Muscle layer of colon (tissue), 2 donors: ENCODE results near the gene CHST4.
"Not testable (repeated sequence)": the region's sequence is repeated elsewhere in the genome, so short reads cannot be mapped to it uniquely, and the experiment has no call there.

Experiments used
- H3K27ac ChIP-seq: one replicate; pipeline ENCODE4 v1.7.0; 2013; ENCODE audit warnings: low read depth, mild to moderate bottlenecking, low read length, moderate library complexity
- H3K27me3 ChIP-seq, 2 donors: one replicate each; pipeline ENCODE4 v1.7.0; 2013; ENCODE audit warnings: low read length in 2 of 2, mild to moderate bottlenecking in 2 of 2; ENCODE audit not compliant: insufficient read depth in 2 of 2, control insufficient read depth in 1 of 2
- H3K36me3 ChIP-seq: one replicate; pipeline ENCODE4 v1.7.0; 2013; ENCODE audit warnings: mild to moderate bottlenecking, low read length; ENCODE audit not compliant: insufficient read depth
- H3K4me1 ChIP-seq: one replicate; pipeline ENCODE4 v1.7.0; 2013; ENCODE audit warnings: mild to moderate bottlenecking, low read length; ENCODE audit not compliant: insufficient read depth
- H3K4me3 ChIP-seq, 2 donors: one replicate each; pipeline ENCODE4 v1.7.0; 2013; ENCODE audit warnings: low read length in 2 of 2, low read depth in 1 of 2, mild to moderate bottlenecking in 1 of 2, moderate library complexity in 1 of 2
- H3K9ac ChIP-seq: one replicate; pipeline ENCODE4 v1.7.0; 2013; ENCODE audit warnings: low read length
- H3K9me3 ChIP-seq: one replicate; pipeline ENCODE4 v1.7.0; 2013; ENCODE audit warnings: mild to moderate bottlenecking, low read length
- donor health status: abdominal sarcoma.
- donor health status: Adenocarcinoma of cecum.

CHST4 gene

DNA sequence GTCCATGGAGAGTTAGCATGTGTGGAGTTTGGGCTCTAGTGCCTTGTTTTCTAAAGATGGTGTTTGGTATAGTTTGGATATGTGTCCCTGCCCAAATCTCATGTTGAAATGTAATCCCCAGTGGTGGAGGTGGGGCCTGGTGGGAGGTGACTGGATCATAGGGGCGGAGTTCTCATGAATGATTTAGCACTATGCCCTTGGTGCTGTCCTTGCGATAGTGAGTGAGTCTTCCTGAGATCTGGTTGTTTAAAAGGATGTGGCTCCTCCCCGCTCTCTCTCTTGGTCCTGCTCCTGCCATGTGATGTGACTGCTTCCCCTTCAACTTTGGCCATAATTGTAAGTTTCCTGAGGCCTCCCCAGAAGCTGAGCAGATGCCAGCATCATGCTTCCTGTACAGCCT lies 28.2 kb upstream of the CHST4 start:
- Histone ChIP-seq H3K27me3 (no peaks in the 10 kb centered on the region), H3K27ac (no peak overlapping the region), H3K4me3 (no peak overlapping the region), H3K9me3 (no peaks in the 10 kb centered on the region), H3K36me3 (no peaks in the 10 kb centered on the region), H3K4me1 (no peaks in the 10 kb centered on the region), H3K9ac (no peak overlapping the region)

DNA sequence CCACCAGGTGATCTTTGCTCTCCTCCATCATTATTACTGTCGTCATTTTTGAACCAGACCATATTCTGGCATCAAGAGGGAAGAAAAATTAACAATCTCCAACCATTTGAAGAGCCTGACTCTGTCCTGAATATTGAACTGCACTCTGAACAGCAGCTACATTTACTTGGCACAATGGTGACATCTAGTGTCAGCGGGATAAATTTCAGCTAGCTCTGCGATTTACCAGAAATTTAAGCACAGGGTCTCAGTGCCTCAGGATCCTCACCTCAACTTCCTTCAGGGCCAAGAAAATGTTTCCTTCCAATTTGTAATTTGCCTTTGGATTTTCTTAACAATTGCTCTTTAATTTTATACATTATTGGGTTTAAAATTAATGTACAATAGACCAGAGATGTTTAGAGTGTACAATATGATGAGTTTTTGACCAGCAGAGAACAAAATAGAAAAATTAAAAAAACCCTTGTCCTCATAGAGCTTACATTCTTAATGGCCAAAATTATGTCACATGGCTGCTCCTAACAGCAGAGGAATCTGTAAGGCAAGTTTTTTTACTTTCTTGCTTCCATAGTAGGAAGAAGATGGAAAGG lies 26.4 kb upstream of the CHST4 start:
- Histone ChIP-seq H3K9me3 (no peaks in the 10 kb centered on the region), H3K36me3 (no peaks in the 10 kb centered on the region), H3K4me3 (no peak overlapping the region), H3K4me1 (no peaks in the 10 kb centered on the region), H3K27me3 (no peaks in the 10 kb centered on the region), H3K9ac (no peak overlapping the region), H3K27ac (no peak overlapping the region)

DNA sequence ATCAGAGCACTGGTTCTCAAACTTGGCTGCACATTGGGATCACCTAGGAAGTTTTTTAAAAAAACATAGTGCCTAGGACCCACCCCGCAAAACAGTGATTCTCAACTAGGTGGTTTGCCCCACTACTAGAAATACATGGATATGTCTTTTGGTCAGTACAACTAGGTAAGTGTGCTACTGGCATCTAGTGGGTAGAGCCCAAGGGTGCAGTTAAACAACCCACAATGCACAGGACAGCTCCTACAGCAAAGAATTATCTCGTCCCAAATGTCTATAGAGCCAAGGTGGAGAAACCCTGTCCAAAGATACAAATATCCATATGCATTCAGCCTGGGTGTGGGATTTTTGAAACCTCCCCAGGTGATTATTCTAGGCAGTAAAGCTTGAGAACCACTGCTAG lies 25.3 kb upstream of the CHST4 start:
- H3K9me3 ChIP-seq = no peaks in the 10 kb centered on the region
- no peak overlapping the region for H3K27ac ChIP-seq
- H3K36me3 ChIP-seq = no peaks in the 10 kb centered on the region
- no peaks in the 10 kb centered on the region for H3K27me3 ChIP-seq
- no peak overlapping the region for H3K4me3 ChIP-seq
- H3K4me1 ChIP-seq = no peaks in the 10 kb centered on the region
- no peak overlapping the region for H3K9ac ChIP-seq

DNA sequence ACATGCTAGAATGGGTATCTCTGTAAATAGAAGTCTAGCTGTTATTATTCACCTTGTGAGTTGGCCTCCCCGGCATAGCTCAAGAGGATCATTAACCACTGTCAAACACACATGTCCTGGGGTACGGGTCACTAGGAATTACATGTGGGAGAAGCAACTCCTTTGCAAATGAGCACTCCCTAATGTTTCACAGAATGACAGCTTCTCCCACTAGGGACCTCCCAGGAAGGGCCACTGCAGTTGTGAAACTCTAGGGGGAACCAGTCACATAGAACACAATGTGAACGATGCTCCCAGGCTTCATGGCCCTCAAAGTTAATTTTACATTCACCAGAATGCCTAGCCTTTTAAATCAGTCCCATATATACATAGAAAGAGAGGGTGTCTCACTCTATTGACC lies 24.7 kb upstream of the CHST4 start:
- no peaks in the 10 kb centered on the region for H3K36me3 ChIP-seq
- no peaks in the 10 kb centered on the region for H3K4me1 ChIP-seq
- H3K4me3 ChIP-seq = no peak overlapping the region
- no peak overlapping the region for H3K27ac ChIP-seq
- no peaks in the 10 kb centered on the region for H3K9me3 ChIP-seq
- no peak overlapping the region for H3K9ac ChIP-seq
- no peaks in the 10 kb centered on the region for H3K27me3 ChIP-seq

DNA sequence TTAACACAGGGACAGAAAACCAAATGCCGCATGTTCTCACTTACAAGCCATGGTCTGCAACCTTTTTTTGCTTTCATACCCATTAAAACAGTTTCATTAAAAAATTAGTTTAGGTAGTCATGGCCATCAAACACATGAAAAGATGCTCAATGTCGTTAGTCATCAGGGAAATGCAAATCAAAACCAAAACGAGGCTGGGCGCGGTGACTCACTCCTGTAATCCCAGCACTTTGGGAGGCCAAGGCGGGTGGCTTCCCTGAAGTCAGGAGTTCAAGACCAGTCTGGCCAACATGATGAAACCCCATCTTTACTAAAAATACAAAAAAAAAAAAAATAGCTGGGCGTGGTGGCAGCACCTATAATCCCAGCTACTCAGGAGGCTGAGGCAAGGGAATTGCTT lies 22.2 kb upstream of the CHST4 start:
- H3K4me1 ChIP-seq, H3K36me3 ChIP-seq, H3K27me3 ChIP-seq, H3K9me3 ChIP-seq, H3K27ac ChIP-seq, H3K9ac ChIP-seq, H3K4me3 ChIP-seq: not testable (repeated sequence)

DNA sequence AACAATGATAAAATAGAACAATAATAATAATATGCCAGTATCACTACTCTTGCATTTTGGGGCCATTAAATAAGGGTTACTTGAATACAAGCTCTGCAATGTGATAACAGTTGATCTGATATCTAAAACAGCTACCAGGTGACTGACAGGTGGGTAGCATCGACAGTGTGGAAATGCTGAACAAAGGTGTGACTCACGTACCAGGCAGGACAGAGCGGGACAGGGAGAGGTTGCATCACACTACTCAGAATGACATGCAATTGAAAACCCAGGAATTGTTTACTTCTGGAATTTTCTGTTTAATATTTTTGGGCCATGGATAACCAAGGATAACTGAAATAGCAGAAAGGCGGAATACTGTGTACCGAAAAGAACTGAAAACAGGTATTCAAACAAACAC lies 21.3 kb upstream of the CHST4 start:
- H3K4me1 ChIP-seq = no peaks in the 10 kb centered on the region
- no peak overlapping the region for H3K27ac ChIP-seq
- H3K36me3 ChIP-seq = no peaks in the 10 kb centered on the region
- H3K4me3 ChIP-seq = no peak overlapping the region
- no peak overlapping the region for H3K9ac ChIP-seq
- H3K27me3 ChIP-seq = no peaks in the 10 kb centered on the region
- no peaks in the 10 kb centered on the region for H3K9me3 ChIP-seq

DNA sequence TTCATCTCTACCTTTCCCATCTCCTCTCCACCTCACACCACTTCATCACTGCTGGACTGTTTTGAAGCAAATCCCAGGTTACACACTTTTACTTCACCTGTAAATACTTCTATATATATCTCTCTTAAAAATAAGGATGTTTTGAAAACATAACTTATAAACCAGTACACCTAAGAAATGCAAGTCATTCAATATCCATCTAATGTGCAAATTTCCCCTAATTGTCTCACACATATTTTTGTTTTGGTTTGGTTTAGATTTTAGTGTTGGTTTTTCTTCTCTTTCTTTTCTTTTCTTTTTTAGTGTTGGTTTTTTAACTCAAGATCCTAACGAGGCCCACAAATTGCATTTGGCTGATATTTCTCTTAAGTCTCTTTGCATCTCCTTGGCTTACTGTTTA lies 19.2 kb upstream of the CHST4 start:
- H3K4me3 ChIP-seq = no peak overlapping the region
- H3K4me1 ChIP-seq = no peaks in the 10 kb centered on the region
- no peaks in the 10 kb centered on the region for H3K36me3 ChIP-seq
- no peaks in the 10 kb centered on the region for H3K27me3 ChIP-seq
- H3K9me3 ChIP-seq = no peaks in the 10 kb centered on the region
- no peak overlapping the region for H3K27ac ChIP-seq
- no peak overlapping the region for H3K9ac ChIP-seq

DNA sequence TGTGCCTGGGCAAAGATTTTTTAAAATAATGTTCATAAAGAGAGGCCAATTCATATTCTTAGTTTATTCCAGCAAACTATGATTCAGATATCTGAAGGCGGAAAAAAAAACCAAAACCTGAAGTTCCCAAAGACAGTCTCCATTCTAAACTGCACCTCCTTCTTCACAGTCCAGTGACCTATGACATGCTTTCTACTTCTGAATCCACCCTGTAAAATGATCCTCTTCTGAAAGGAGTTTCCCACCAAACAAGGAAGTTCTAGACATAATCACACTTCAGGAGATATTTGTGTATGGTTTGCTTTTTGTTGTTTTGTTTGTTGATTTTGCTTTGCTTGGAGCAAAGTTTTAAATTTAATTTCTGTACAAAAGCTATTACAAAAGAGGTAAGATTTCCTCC lies 12.9 kb upstream of the CHST4 start:
- H3K4me3 ChIP-seq = no peak overlapping the region
- H3K4me1 ChIP-seq = no peaks in the 10 kb centered on the region
- H3K36me3 ChIP-seq = no peaks in the 10 kb centered on the region
- no peaks in the 10 kb centered on the region for H3K9me3 ChIP-seq
- H3K27ac ChIP-seq = no peak overlapping the region
- no peak overlapping the region for H3K9ac ChIP-seq
- no peaks in the 10 kb centered on the region for H3K27me3 ChIP-seq

DNA sequence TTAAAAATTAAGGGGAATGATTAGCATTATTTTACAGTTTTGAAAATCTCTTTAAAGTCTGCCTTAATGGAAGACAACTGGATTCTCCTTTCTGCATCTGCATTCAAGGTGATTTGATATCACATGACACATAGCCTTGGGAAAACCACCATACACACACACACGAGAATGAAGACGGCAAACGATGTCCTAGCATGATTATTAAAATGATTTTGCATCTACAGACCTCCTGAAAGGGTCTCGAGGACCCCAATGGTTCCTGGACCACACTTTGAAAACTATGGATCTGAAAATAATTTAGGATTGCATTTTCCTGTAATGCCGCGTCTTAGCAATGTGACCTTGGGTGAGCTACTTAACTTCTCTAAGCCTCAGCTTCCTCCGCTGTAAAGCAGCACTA lies 11.8 kb upstream of the CHST4 start:
- Histone ChIP-seq H3K9me3 (no peaks in the 10 kb centered on the region), H3K27ac (no peak overlapping the region)

DNA sequence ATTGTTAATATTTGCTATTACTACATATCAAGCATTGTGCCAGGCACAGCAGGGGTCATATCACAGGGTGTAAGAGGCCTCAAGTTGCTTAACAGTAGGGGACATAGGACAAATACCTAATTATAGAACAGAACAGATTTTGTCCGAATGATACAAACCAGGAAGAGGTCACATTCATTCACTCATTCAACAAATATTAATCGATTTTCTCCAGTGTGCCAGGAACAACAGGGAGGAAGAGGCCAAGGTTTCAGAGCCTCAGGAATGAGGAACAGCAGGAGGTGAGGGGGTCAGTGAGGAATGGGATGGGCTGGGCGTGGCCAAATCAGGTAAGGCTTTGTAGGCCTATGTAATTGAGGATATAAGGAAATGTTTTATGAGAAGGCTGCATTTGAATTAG lies 11.2 kb upstream of the CHST4 start:
- Histone ChIP-seq H3K4me3 (no peak overlapping the region), H3K36me3 (no peaks in the 10 kb centered on the region), H3K27ac (no peak overlapping the region), H3K4me1 (no peaks in the 10 kb centered on the region), H3K9me3 (no peaks in the 10 kb centered on the region), H3K27me3 (no peaks in the 10 kb centered on the region), H3K9ac (no peak overlapping the region)

More for the DNA sequence above, 11.8 kb upstream of the CHST4 start:
- Histone ChIP-seq H3K27me3 (no peaks in the 10 kb centered on the region), H3K9ac (no peak overlapping the region), H3K4me1 (no peaks in the 10 kb centered on the region), H3K4me3 (no peak overlapping the region), H3K36me3 (no peaks in the 10 kb centered on the region)

DNA sequence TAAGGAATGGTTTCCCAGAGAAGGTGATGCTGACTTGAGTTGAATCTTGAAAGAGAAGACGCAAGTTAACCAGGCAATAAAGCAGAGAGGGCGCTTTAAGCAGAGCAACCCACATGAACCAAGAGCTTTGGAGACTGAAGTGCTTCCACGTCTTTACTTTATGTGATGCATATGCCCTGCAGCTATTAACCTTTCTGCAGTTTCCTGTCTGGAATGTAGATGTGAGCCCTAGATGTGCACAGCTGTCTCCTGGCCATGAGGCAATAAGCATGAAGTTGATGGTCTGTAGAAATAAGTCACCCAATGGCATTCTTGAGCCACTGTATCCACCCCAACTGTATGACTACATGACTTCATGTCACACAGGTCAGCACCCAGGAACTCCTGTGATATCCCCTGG lies 5.7 kb upstream of the CHST4 start:
- no peak overlapping the region for H3K27ac ChIP-seq
- H3K4me3 ChIP-seq = no peak overlapping the region
- no peak overlapping the region for H3K9ac ChIP-seq
- H3K27me3 ChIP-seq = no peaks in the 10 kb centered on the region
- no peaks in the 10 kb centered on the region for H3K4me1 ChIP-seq
- no peaks in the 10 kb centered on the region for H3K36me3 ChIP-seq
- no peaks in the 10 kb centered on the region for H3K9me3 ChIP-seq

DNA sequence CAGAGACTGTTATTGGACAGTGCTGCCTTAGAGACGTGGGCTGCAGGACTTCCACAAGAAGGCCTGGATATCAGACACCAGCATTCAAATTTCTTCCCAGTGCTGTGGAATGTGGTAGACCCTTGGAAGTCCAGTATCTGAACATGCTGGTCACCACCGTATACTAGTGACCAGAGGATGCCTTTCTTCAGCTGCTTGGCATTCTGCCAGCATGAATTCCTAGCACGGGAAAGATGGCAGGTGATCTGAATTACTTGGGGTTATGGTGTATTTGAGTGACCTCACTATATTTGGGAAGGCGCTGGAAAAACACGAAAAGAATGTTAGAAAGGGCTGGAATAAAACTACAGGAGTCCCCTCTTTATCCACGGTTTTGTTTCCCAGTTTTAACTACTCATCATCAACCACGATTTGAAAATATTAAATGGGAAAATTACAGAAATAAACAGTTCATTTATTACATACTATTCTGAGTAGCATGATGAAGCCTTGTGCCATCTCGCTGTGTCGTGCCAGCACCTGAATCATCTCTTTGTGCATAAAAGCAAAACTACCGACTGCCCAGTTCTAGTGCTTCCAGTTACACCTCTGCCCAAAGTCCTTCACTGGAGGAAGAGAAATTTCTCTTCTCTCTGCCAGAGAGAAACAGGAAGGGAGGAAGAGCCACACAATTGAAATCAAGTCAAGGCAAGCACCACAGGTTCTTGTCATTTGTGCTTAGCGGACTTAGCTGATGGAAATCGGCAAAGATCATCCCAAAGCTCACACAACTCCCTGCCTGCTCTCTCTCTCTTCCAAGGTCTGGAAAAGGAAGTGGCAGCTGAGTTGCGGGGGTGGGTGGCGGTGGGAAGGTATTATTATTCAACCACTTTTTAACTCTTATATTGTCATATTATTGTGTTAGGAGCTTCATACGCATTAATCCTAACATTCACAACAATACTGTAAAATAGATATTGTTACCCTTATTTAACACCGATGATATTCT lies 1.4 kb upstream of the CHST4 start:
- Histone ChIP-seq H3K4me3 (no peak overlapping the region), H3K9me3 (no peaks in the 10 kb centered on the region), H3K36me3 (no peaks in the 10 kb centered on the region), H3K27me3 (no peaks in the 10 kb centered on the region), H3K4me1 (peaks cover 3% of the 10 kb centered on the region), H3K27ac (no peak overlapping the region), H3K9ac (no peak overlapping the region)
